ENCODE data around the gene INTS6L.

Gene INTS6L

DNA sequence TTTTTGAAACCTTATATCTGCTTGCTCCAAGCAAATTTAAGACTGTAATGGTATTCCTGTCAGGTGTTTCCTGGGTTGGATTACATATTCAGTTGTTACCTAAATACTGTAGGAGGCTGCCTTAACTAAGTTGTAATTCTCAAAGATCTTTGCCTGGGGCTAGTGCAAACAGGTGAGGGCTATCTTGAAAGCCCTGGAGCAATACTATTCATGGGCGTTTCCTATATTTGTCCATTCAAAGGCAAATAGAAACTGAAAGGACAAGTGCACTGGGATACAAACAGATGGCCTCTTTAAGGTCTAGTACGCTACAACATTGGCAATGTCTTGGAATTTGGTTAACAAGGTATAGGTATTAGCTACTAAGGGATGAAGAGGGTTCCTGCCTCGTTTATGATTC, 108.9 kb downstream of the INTS6L start:
- DNase-seq = no peak

Measured in bone marrow (tissue), 2 donors.